Measurements from ENCODE around the gene TUBB3.
"Not testable (repeated sequence)": the region's sequence is repeated elsewhere in the genome, so short reads cannot be mapped to it uniquely, and the experiment has no call there.

Gene TUBB3

DNA sequence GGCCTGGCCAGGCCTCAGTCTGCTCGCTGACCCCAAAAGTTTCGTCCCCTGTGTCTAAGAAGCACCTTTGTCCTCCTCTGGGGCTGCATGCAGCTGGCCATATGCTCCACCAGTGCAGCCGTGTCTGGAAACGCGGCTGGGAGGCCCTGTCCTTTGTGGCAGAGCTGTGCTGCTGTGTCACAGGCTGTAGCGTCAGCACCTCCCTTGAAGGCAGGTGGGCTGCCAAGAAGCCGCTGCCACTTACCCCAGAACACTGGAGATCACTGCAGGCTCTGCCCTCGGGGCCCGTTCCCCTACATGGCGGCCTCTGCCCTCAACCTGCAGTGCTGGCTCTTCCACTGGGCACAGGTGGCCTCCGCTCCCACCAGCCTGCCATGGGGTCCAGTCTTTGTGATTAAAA is 20.2 kb upstream of the TUBB3 start:
- DNase-seq (ENCODE audit: low read depth): no peak

- DNase-seq (ENCODE audit: low read depth): no peak
Observed at GRCh38 chr16:89903908-89904515, 19.1 kb upstream of the TUBB3 start.

- no peak for DNase-seq (ENCODE audit: low read depth)
Observed at GRCh38 chr16:89904606-89905510, 18.3 kb upstream of the TUBB3 start.

- no peak for DNase-seq (ENCODE audit: low read depth)
Observed at GRCh38 chr16:89905511-89906139, 17.5 kb upstream of the TUBB3 start.

GRCh38 chr16:89906140-89907025 is 16.8 kb upstream of the TUBB3 start:
- DNase-seq (ENCODE audit: low read depth): no peak

DNA sequence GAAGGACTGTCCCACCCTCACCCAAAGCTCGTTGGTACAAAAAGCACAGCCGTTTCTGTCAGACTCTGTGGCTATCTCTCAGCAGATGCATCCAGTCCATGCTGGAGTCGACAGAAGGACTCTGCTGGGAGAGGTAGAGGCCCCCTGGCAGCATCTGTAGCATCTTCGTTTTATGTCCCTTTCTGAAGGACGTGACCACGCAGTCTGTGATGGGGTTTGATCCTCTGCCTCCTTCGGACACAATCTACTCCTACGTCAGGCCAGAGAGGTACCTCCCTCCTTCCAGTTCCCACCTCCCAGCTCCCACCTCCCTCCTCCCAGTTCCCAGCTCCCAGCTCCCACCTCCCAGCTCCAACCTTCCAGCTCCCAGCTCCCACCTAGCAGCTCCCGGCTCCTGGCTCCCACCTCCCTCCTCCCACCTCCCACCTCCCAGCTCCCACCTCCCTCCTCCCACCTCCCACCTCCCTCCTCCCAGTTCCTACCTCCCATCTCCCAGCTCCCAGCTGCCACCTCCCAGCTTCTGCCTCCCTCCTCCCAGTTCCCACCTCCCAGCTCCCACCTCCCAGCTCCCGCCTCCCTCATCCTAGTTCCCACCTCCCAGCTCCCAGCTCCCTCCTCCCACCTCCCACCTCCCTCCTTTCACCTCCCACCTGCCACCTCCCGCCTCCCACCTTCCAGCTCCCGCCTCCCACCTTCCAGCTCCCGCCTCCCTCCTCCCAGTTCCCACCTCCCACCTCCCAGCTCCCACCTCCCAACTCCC is 15.9 kb upstream of the TUBB3 start:
- no peak for DNase-seq (ENCODE audit: low read depth)

- DNase-seq (ENCODE audit: low read depth): no peak
Observed at GRCh38 chr16:89908236-89908635, 14.9 kb upstream of the TUBB3 start.

- peak; percentile 54 for DNase-seq (ENCODE audit: low read depth)
Observed at GRCh38 chr16:89909777-89910716, 13.1 kb upstream of the TUBB3 start.

DNA sequence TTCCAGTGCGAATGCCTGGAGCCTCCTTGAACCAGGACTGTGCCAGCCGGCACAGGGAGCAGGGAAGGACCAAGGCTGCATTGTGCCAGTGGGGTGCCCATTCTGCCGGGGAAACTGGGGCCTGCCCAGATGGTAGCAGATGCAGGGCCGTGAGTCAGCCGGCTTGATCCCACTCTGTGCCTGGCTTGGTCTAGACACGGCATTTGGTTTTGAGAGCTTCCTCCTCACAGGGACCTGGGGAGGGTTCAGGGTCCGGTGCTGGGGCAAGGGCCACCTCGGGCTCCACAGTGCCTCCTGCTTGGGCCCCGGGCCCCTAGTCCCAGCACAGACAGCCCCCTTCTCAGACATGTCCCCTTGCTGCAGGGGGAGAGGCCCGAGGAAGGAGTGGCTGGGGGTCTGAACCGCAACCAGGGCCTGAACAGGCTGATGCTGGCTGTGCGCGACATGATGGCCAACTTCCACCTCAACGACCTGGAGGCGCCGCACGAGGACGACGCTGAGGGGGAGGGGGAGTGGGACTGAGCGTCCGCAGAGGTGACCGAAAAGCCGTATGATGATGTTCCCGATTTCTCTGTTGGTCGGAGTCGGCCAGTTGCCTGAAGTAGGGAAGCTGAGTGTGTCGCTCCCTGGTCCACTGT is 12.3 kb upstream of the TUBB3 start:
- no peak for DNase-seq (ENCODE audit: low read depth)

DNA sequence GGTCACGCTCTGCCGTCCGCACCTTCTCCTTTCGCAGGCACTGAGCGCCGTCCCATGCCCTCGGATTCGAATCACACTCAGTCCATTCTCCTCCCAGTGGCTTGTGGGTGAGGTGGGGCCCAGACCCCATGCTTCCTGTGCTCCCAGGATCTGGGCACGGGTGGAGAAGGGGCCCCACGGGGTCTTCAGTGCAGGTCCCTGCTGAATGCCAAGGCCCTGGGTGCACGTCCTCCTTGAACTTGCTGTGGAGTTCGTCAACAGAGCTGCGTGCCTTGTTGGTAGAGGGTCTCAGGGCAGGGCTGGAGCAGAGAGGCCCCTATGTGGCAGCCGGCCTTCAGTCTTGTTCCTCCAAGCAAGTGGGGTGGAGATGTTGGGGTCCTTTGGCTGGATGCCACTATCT is 11.8 kb upstream of the TUBB3 start:
- DNase-seq (ENCODE audit: low read depth): no peak

DNA sequence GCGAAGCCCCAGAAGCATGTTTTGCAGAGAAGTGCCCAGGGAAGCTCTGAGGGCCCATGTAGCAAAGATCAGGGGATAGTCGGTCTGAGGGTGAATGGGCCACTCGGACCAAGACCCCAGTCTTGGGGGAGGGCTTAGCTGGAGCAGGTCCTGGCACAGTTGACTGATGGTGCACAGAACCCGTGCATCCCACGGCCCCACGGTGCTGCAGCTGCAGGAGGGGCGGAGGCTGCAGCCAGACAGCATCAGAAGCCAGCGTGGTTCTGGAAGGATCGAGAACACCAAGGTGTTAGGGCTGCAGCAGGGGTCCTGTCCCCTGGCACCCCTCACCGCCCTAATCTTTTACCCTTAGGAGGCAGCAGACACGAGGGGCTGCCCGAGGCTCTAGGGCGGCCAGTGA is 11.0 kb upstream of the TUBB3 start:
- DNase-seq (ENCODE audit: low read depth): no peak

DNA sequence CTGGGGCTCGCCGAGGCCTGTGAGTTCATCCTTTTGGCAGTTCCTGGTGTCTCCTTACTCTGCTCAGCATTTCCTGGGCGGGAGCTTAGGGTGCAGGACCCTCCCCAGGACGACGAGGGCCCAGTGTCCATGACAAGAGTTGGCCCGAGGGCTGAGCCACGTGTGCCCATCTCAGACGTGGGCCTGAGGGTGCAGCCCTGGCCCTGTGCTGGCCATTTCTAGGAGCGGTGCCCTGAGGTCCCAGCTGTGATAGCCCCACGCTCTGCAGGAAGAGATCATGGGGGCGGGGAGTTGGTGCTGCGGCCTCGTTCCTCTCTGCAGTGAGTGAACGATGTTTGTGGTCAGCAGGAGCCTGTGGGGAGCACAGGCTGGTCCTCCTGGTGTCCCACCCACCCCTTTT is 10.5 kb upstream of the TUBB3 start:
- no peak for DNase-seq (ENCODE audit: low read depth)

GRCh38 chr16:89913408-89914387 is 9.4 kb upstream of the TUBB3 start:
- no peak for DNase-seq (ENCODE audit: low read depth)

- not testable (repeated sequence) for DNase-seq (ENCODE audit: low read depth)
Observed at GRCh38 chr16:89914642-89915285, 8.4 kb upstream of the TUBB3 start.

- no peak for DNase-seq (ENCODE audit: low read depth)
Observed at GRCh38 chr16:89915303-89916232, 7.6 kb upstream of the TUBB3 start.

DNA sequence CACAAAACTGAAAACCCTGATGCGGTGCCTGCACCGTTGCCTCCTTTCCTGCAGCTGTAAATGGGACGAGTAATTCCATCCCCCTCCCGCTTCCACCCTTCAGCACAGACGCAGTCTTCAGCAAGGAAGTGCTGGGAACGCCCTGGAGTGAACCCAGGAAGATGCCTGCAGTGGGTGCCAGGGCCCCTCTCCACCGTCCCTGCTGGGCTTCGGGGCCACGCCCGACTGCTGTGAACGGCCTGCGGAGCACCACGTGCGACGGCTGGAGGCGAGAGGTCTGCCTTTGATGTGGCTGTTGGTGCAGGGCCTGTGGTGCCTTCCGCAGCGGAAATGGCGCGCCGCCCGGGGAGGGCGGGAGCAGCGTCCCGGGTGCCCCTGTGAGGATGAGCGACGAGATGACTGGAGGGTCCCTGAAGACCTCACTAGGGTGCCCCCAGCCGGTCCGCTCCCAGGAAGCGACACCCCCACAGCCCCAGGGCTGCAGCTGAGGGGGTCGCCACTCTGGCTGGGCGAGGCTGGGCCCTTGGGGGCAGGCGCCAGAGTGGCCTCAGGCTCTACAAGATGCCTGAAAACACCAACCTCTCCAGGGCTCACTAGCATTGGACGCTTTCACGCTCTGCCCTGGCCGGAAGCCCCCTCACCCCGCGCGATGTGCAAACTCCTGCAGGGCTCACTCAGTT is 5.2 kb upstream of the TUBB3 start:
- peak; percentile 57 for DNase-seq (ENCODE audit: low read depth)
